Stimulated activated CD4-positive, alpha-beta T cell treated with anti-CD3 and anti-CD28 coated beads, Interleukin-4, amount 100 ng/mL, for 24 hours (primary cell): ENCODE measurements around the gene CDH24.

Source experiments
- DNase-seq: peaks from one replicate; pipeline ENCODE4 v3.0.0-alpha.2; 2020

The CDH24 gene, protein sequence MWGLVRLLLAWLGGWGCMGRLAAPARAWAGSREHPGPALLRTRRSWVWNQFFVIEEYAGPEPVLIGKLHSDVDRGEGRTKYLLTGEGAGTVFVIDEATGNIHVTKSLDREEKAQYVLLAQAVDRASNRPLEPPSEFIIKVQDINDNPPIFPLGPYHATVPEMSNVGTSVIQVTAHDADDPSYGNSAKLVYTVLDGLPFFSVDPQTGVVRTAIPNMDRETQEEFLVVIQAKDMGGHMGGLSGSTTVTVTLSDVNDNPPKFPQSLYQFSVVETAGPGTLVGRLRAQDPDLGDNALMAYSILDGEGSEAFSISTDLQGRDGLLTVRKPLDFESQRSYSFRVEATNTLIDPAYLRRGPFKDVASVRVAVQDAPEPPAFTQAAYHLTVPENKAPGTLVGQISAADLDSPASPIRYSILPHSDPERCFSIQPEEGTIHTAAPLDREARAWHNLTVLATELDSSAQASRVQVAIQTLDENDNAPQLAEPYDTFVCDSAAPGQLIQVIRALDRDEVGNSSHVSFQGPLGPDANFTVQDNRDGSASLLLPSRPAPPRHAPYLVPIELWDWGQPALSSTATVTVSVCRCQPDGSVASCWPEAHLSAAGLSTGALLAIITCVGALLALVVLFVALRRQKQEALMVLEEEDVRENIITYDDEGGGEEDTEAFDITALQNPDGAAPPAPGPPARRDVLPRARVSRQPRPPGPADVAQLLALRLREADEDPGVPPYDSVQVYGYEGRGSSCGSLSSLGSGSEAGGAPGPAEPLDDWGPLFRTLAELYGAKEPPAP

DNA sequence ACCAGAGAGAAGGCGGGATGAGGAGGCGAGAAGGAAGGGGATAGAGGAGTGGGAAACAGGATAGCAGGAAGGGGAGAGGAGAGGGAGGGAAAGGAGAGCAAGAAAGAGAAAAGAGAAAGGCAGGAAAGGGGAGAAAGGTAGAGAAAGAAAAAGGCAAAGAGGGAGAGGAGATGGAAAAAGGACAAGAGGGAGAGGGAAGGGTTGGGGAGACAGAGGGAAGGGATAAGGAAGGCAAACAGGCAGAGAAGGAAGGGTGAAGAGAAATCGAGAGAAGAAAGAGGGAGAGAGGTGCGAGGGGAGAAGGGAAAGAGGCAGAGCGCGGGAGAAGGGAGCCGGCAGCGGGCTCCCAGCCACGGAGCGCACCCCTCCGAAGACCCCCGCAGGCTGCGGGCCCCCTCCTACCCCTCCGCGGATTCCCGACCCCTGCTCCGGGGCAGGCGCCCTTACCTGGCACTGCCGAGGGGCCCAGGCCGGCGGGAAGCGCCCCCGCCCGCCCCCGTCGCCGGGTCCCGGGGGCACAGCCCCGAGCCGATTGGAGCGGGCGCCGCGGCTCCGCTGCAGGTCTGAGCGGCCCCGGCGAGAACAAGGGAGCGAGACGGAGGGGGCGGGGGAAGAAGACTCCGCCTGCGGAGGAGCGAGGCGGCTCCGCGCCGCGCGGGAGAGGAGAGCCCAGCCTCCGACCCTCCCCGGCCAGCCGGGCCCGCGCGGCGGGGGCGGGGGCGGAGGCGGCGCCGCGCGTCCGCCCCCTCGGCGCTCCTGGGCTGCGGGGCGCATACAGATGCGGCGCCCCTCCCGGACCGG is at the start of gene CDH24:
TSS of gene CDH24 (minus strand) at position 565 of the 801 bp plus-strand sequence. CDS start 1,787 bp downstream, outside the sequence.
- peak; percentile 69 for DNase-seq

DNA sequence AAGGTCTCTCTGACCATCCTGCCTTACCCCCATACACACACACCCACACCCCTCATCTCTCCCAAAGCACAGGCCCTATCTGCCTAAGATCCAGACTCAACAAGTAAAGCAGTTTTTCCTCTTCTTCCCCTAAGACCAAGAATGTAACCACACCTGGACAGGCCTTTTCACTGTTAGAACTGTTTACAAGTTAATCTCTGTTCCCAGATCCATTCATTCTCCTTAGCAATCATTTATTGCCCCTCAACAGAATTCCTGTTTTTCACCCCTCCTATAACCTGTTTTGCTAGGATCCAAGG is 49.4 kb upstream of the CDH24 start:
- DNase-seq = no peak

DNA sequence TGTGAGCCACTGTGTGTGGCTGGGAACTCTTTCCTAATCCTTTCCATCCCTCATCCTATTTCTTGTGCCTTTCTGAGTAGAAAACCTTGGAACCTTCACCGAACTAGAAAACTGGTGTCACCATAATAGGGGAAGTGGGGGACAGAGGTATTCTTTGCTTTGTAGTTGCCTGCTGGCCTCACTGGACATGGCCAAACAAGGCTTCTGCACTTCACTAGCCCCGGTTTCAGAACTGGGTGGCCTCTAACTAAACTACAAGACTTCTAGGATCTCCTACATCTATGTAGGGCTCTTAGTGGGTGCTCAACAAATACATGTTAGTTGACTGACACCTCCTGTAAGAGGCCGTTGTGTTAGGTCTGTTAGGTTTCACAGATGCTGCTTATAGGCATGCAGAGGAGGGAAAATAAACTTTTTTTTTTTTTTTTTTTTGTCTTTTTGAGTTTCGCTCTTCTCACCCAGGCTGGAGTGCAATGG is 48.1 kb upstream of the CDH24 start:
- no peak for DNase-seq

DNA sequence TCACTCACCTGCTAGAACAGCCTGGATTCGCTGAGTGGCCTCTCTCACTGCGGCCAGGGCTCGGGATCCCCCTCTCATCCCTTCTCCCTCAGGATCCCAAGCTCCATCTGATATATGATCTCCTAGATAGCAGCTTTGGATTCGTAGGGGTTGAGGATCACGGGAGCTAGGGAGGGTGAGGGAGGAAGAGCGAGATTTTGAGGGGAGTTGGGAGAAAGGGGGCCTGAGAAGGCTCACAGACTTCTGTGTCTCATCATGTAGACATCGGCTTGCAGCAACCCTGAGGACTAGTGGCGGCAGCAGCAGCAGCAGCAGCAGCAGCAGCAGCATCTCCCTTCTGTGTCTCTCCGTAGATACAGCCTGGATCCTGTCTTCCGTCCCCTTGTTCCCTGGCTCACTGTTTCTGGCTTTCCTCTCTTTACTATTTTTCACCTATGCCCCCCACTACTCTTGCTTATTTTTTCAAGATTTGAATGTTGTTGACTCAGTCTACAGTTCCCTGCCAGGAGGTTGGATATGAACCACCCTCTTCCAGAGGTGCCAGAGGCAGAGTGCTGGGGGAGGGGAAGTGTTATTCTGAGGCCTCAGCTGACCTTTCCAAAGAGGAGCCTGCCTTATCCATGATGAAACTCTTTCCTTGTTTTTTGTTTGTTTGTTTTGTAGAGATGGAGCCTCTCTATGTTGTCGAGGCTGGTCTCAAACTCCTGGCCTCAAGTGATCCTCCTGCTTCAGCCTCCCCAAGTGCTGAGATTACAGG is 47.4 kb upstream of the CDH24 start, which contains the start of gene CIROP:
TSS of gene CIROP (minus strand) at position 399 of the 757 bp plus-strand sequence. CDS start at position 330, 69 bp downstream.
- no peak for DNase-seq

DNA sequence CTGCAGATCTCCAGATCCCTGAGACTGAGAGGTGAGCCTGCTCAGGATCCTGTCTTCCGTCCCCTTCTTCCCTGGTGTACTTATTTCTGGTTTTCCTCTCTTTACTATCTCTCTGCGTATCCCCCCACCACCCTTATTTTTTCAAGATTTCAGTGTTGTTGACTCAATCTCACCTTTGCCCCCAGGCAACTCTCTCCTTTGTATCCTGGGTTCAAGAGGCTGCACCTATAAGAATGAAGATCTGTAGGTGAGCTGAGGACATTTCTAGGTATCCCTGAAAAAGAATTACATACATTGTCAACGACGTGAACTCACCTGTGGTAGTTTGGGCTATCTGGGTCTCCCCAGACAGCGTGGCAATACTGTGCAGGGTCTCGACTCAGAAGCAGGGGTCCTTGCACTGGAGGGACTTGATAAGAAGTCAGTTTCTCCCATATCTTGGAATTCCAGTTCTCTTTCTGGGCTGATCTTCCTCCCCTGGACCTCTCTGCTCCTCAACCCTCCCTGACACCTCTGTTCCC is 46.8 kb upstream of the CDH24 start:
- DNase-seq = no peak

DNA sequence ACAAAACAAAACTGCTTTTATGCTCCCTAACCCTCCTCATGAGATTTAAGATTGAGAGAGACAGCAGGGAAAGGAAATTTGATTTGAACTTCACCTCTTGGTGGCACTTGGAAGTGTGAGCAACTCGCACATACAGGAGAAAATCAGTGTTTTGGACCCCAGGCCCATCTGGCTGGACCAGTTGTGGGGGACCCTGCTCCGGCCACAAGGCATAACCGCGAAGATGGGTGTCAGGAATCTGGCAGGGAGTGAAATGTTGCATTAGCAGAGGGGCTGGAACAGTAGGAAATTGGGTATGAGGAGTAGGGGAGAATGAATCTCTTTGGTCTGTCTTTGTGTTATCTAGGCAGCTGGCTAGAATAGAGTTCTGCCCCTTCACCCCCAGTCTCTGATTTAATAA is 46.3 kb upstream of the CDH24 start:
- DNase-seq = no peak

DNA sequence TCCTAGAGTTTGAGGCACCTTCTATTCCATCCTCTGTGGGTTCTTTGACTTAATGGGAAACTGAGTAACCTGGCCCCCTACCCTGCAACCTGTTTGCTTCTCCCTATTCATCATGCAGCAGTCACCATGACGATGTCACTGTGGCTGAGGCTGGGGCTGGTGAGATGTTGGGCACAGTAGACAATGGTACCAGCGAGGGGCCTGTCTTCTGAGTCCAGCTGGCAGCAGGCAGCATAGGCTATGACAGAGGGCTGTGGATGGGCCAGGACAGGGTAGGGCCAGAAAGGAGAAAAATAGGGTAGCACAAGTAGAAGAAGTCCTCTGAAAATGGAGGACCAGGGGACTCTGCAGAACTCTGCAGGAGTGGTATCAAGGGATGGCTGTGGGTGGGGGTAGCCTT is 45.5 kb upstream of the CDH24 start:
- no peak for DNase-seq

DNA sequence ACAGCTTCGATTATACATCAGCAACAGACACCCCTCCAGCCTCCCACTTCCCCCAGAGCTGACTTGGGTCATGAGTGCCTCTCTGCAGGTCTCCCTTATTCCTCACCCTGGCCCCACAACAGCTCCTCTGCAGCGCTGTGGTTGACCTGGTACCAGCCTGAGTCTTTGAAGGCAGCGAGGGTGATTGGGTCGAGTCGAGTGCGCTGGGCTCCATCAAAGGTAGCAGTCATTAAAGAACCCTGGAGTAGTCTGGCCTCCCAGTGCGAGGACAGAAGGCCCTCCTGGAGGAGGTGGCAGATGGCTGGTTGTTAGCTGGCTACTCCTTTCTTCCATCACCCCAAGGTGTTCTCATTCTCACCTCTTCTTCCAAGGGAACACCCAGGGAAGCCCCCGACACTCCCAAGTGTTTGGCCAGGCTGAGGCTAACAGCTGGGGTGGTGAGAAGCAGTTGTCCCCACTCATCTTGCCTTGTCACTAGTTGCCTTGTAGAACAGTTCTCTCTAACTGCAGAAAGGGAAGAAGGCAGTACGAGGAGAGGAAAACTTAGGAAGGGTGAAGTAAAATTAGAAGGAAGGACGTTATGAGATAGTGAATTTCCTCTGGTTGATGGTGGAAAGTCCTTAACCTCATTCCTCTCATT is 44.8 kb upstream of the CDH24 start:
- DNase-seq = no peak

DNA sequence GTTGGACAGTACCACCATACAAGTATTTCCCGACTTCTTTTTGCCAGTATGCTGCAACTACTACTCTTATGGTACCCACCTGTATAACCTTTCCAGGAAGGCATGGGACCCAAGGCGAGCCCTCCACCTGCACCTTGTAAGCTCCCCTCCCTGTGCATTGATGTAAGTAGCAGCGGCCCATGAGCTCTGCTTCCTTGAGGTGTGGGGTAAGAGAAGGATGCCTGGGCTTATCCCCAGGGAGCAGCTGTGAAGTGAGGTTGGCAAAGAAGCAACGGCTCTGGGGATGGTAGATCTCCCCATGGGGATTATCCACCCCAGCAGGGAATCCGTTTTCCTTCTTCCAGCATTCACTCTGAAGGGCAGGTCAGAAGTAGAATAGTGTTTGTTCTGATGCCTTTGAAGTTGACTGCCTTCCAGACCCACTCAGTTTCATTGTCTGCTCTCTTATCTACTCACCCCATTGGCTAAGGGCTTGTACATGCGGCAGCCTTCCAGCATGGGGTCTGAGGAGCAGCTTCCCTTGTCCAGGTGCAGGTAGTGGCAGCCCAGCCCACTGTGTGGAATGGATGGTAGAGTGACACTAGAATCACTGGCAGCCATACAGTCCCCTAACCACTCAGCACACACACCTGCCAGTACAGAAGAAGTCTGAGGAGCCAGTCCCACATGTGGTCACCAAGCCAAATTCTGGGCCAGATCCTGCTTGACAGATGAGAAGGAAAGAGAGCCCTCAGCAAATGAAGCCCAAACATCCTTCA is 44.1 kb upstream of the CDH24 start:
- no peak for DNase-seq

DNA sequence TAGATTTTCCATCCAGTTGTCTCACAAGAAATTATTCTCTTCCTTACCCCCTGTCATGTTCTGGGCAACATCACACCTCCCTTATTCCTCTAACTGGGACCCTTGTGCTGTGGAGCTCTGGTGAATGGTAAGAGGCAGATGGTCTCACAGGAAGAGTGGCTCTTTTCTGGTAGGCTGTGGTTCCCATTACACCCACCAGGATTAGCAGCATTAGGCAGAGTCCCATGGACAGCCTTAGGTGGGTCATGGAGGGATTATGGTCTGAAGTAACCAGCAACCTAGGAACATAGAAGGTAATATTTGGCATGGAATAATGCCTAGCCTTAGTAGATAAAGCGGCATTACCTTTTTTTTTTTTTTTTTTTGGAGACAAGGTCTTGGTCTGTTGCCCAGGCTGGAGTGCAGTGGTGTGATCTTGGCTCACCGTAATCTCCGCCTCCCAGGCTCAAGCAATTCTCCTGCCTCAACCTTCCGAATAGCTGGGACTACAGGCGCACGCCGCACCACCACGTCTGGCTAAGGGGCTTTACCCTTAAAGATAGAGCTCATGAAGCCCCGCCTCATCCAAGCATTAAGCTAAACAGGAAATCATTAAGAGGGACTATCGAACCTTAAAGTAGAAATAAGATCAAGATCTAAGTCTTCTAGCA is 42.0 kb upstream of the CDH24 start:
- no peak for DNase-seq

DNA sequence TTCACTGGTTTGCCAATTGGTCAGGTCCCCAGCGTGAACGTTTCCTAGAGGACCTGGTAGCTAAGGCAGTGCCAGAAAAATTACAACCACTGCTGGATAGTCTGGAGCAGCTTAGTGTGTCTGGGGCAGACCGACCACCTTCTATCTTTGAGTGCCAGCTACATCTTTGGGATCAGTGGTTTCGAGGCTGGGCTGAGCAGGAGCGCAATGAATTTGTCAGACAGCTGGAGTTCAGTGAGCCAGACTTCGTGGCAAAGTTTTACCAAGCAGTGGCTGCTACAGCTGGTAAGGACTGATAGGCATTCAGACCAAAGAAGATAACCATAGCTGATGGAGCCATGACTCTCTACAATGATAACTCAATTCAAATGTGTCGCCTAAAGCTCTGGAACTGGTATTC is 40.5 kb upstream of the CDH24 start:
- no peak for DNase-seq

DNA sequence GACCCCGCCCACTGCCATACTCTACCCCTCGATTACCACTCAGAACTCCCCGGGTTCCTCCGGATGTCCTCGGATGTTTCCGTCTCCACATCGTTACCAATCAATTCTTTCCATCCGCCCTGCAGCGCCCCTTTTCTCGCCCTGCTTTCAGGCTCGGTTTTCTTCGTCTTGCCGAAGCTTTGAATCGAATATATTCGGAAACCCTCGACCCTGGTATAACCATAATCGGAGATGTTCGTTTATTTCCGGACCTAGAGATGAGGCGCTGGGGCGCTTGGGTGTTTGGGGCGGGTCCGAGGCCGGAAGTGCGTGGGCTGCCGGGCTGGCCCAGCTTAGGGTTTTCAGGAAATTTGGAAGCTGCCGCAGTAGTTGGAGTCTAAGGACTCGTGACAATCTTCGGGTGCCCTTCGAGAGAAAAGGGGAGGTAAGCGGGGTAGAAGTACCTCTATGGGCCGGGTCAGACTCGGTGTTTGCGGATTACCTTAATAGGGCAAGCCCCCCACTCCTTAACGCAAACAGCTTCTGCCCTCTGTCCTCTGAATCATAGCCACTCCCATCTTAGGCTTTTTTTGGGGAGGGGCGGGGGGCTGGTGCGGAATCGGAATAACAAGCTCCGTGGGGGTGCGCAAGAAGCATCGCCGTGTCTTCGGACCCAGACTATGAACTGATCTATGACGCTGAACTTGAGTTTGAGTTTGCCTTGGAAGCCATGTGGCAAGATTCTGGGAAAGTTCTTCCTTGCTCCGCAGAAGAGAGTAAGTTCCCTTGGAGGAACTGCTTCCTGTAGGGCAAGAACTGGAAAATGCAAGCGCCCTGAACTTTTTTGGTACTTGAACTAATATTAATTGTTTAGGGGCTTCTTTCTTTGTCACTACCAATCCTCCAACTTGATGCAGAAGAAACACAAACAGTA is 38.1 kb upstream of the CDH24 start, which contains the start of gene C14orf119:
TSS of gene C14orf119 (plus strand) at position 310 of the 913 bp plus-strand sequence. CDS start 2,154 bp downstream, outside the sequence.
- peak; percentile 100 for DNase-seq

DNA sequence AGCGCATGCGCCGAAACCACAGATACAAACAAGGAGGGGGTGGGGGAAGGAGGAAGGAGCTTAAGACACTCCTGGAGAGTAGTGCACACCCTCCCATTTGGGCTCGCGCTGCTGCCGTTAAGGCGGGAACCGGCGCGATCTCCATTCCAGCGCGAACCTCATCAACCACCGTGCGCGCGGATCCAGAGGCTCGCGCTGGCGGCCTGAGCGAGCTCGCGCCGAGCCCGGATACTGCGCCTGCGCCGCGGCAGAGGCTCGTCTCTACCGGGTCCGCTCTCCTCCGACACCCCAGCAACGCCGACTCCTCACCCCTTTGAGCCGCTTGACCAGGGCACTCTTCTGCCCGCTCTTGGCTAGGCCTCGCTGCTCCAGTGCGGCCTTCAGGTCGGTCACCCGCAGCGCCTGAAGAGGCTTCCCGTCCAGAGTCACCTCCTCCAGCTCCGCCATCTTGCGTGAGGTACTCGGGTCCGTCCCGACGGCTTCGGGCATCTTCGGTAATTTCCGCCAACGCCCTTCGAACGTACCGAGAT is 37.4 kb upstream of the CDH24 start, which contains the start of gene ACIN1:
TSS of gene ACIN1 (minus strand) at position 471 of the 530 bp plus-strand sequence. CDS start at position 447, 24 bp downstream.
- peak; percentile 78 for DNase-seq

DNA sequence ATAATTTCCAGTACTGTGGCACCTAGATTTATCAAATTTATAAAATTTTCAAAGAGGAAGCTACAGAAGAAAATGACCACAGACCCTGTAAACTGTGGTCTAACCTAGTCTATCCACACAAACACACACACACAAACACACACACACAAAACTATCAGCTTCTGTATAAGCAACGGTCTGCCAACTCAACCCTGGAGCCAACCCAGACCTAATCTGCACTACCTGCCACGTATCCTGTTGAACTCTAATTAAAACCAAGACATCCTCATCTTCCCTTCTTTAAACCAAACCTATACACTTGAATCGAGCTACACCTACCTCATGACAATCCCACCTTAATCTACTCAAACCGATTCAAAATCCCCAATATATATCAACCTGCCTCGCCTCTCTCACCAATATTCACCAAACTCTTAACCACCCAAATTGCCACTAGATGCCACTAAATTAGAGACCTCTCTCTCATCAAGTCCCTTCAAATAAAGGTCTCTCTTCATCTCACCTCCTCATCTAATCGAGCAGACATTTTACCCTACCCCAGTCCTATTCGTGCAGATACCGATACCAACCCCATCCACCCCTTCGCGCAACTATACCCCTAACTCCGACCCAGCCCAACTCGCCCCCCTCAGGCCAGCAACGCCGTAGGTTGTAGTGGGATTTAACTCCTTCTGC is 36.8 kb upstream of the CDH24 start:
- DNase-seq = no peak

DNA sequence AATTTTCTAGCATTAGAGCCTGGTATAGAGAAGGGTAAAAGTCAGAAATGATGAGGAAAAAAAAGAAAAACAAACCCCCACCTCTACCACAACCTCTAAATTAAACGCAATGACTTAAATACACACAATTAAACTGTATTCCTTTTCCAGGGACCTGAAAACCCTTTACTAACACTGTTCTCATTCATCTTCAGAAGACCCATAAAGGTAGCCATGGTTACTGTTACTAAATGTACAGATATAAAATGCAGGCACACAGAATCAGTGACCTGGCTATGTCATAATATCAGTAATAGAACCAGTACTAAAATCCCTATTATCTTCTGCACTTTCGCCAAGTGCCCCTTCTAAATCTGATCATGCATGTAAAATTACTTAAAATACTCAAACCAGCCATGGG is 36.2 kb upstream of the CDH24 start:
- DNase-seq = no peak

DNA sequence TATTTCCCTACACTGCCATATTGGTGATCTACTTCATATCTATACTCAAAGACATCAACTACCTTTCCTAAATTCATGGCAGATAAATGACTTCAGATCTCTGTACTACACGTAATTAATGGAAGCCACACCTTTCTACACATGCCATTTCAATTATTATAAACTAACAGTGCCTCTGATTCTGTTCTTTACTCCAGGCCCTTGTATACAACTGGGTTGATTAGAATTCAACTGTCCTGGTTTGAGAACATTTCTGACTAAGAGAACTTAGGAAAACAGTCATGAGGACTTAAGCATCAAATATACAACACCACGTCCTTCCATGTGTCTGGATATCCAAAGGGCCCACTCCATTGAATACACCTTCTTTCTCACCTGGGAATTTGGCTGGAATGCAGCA is 35.8 kb upstream of the CDH24 start:
- DNase-seq = no peak

DNA sequence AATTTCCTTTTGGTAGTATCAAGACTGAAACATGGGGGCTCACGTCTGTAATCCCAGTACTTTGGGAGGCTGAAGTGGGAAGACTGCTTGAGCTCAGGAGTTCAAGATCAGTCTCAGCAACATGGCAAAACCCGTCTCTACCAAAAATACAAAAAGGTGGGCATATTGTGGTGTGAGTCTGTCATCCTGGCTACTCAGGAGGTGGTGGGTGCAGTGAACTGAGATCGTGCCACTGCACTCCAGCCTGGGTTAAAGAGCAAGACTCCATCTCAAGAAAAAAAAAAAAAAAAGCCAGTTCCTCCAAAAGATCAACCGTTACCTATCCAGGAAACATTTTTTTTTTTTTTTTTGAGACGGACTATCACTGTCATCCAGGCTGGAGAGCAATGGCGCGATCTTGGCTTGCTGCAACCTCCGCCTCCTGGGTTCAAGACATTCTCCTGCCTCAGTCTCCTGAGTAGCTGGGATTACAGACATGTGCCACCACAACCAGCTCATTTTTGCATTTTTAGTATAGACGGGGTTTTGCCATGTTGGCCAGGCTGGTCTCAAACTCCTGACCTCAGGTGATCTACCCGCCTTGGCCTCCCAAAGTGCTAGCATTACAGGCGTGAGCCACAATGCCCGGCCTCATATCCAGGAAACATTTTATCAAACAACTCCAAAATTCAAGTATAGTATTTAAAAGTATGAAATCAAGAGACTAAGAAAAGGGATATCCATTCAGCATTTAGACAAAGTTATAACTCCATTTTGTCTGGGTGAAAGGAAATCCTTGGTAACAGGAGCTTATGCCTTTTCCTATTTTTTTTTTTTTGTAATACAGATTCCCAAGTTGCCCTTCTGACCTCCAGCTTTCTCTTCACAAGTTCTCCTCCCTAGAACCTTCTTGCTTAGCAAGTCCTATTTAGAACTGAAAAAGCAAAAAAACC is 34.2 kb upstream of the CDH24 start:
- no peak for DNase-seq
